Endodermal cell (in vitro differentiated cells): ENCODE measurements around the gene RBP7. TPM values are rescaled to one million over a fixed set of nuclear protein-coding genes. Genes with fewer than 3 reads are reported as not detected.
"Not testable (repeated sequence)": the region's sequence is repeated elsewhere in the genome, so short reads cannot be mapped to it uniquely, and the experiment has no call there.

Experiments
- DNase-seq: peaks from one replicate; pipeline ENCODE4 v3.0.0-alpha.2; 2017
- H3K27ac ChIP-seq: 2 replicates; pipeline ENCODE4 v1.5.1; 2013; ENCODE audit warnings: mild to moderate bottlenecking, low read depth, low read length, moderate library complexity
- H3K27me3 ChIP-seq: 2 replicates; pipeline ENCODE4 v1.6.1; 2013; ENCODE audit warnings: mild to moderate bottlenecking, low read length, moderate library complexity; ENCODE audit not compliant: insufficient read depth, control insufficient read depth, poor library complexity, severe bottlenecking
- H3K36me3 ChIP-seq: 2 replicates; pipeline ENCODE4 v1.7.0; 2013; ENCODE audit warnings: mild to moderate bottlenecking, low read length, moderate library complexity; ENCODE audit not compliant: control insufficient read depth, insufficient read depth
- H3K4me1 ChIP-seq: one replicate; pipeline ENCODE4 v1.7.0; 2013; ENCODE audit warnings: low read length; ENCODE audit not compliant: control insufficient read depth, insufficient read depth
- H3K4me3 ChIP-seq: 2 replicates; pipeline ENCODE4 v1.5.1; 2013; ENCODE audit warnings: mild to moderate bottlenecking, low read length, moderate library complexity
- H3K9ac ChIP-seq: 2 replicates; pipeline ENCODE4 v1.6.1; 2013; ENCODE audit warnings: mild to moderate bottlenecking, low read length, moderate library complexity; ENCODE audit not compliant: poor library complexity, severe bottlenecking; ENCODE audit errors: extremely low read depth
- H3K9me3 ChIP-seq: 2 replicates; pipeline ENCODE4 v1.6.1; 2013; ENCODE audit warnings: mild to moderate bottlenecking, low read length, moderate library complexity; ENCODE audit not compliant: control insufficient read depth
- H3K27ac Mint-ChIP-seq: 2 replicates; pipeline ENCODE4 v1.8.0; 2020; ENCODE audit warnings: mixed read lengths
- H3K27me3 Mint-ChIP-seq: 2 replicates; pipeline ENCODE4 v1.8.0; 2021; ENCODE audit warnings: mild to moderate bottlenecking, mixed read lengths; ENCODE audit not compliant: insufficient read depth
- H3K36me3 Mint-ChIP-seq: 2 replicates; pipeline ENCODE4 v1.8.0; 2020; ENCODE audit warnings: low read depth, mixed read lengths
- H3K4me1 Mint-ChIP-seq: 2 replicates; pipeline ENCODE4 v1.8.0; 2020; ENCODE audit warnings: mixed read lengths
- H3K4me3 Mint-ChIP-seq: 2 replicates; pipeline ENCODE4 v1.8.0; 2020; ENCODE audit warnings: mild to moderate bottlenecking, moderate library complexity, mixed read lengths
- H3K9me3 Mint-ChIP-seq: 2 replicates; pipeline ENCODE4 v1.8.0; 2020; ENCODE audit warnings: mild to moderate bottlenecking, mixed read lengths
- WGBS, 2 experiments: methylation state at CpG; one replicate each; pipeline versions ENCODE4 v1.1.5 to v1.1.7; 2013; ENCODE audit warnings: missing lambda C conversion rate in 2 of 2, mixed read lengths in 1 of 2; ENCODE audit not compliant: insufficient coverage in 1 of 2, insufficient read length in 1 of 2; 5-methylcytosine and 5-hydroxymethylcytosine counted together
- total RNA-seq, 2 donors: library from RNA; stranded (reverse); fragmentation: NEBNext Ultra II Directional in 1 of 2; extraction: Animal tissue kit (Norgen Biotek cat#: 25700) in 1 of 2; gene quantifications; 2 replicates in 1 of 2; 3 replicates in 1 of 2; pipeline ENCODE4 v1.2.1, GENCODE V29; 2021
- TF ChIP-seq, protein P1 (sequence below): fragments of 200-600 bp; sonication (generic); conservative IDR thresholded peaks from 2 replicates; pipeline ENCODE4 v1.5.0; 2021; ENCODE audit warnings: antibody characterized with exemption, mild to moderate bottlenecking

Gene RBP7
- total RNA-seq, 2 donors from 2014 or later, result 0.77 to 2.6 TPM

DNA sequence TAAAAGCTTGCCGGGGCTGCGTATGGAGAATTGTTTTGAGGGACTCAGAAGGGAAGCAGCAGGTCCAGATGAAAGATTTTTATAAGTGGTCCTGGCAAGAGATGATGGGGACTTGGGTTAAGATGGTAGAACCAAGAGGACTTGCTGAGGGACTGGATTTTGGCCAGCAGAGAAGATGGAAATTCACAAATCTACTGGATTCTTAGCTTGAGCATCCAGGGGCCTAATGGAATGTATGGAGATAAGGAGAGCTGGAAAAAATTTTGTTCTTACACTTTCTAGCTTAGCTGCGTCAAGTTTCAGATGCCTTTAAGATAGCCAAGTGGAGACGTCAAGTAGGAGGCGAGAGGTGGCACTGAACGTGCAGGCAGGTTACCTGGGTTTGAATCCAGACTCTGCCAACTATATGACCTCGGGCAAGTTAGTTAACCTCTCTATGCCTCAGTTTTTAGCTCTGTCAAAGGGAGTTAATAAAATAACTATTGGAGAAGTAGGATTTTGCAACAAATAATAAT lies 3.4 kb upstream of the RBP7 start:
- Histone ChIP-seq H3K27me3 (peaks cover 30% of the 10 kb centered on the region), H3K27ac (no peak overlapping the region), H3K36me3 (no peaks in the 10 kb centered on the region), H3K4me1 (no peaks in the 10 kb centered on the region), H3K9me3 (peaks cover 1% of the 10 kb centered on the region), H3K9ac (no peak overlapping the region), H3K4me3 (no peak overlapping the region)
- TF ChIP-seq, protein P1, sequence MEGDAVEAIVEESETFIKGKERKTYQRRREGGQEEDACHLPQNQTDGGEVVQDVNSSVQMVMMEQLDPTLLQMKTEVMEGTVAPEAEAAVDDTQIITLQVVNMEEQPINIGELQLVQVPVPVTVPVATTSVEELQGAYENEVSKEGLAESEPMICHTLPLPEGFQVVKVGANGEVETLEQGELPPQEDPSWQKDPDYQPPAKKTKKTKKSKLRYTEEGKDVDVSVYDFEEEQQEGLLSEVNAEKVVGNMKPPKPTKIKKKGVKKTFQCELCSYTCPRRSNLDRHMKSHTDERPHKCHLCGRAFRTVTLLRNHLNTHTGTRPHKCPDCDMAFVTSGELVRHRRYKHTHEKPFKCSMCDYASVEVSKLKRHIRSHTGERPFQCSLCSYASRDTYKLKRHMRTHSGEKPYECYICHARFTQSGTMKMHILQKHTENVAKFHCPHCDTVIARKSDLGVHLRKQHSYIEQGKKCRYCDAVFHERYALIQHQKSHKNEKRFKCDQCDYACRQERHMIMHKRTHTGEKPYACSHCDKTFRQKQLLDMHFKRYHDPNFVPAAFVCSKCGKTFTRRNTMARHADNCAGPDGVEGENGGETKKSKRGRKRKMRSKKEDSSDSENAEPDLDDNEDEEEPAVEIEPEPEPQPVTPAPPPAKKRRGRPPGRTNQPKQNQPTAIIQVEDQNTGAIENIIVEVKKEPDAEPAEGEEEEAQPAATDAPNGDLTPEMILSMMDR, result no peak
- Mint-ChIP-seq H3K4me3 (no peak overlapping the region), H3K9me3 (no peaks in the 10 kb centered on the region), H3K27me3 (peaks cover 31% of the 10 kb centered on the region), H3K4me1 (peaks cover 5% of the 10 kb centered on the region), H3K27ac (no peak overlapping the region), H3K36me3 (no peaks in the 10 kb centered on the region)
- no peak for DNase-seq
- WGBS, 2 experiments, result 88 to 95% methylated on average over 7 of the region's 7 CpGs

DNA sequence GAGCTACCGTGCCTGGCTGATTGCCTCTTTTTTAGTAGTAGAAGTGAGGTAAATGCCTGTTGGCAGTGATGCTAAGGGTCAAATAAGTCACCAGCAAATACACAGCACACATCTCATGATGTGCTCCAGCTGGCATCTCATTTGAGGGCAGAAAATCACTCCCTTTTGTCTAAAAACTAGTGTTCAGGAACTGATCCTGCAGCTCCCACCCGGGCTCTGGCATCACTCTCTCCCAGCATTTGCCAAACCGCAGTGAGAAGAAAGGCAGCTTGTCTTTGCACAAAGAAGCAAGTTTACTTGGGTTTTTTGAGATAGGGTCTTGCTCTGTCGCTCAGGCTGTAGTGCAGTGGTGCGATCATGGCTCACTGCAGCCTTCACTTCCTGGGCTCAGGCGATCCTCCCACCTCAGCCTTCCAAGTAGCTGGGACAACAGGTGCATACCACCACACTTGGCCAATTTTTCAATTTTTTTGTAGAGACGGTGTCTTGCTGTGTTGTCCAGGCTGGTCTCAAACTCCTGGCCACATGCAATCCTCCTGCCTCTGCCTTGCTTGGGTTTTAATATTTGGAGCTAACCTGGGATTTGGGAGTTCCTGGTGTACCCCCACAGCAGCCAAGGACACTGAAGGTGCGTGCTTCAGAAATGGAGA lies 4.1 kb downstream of the RBP7 start:
- H3K36me3 ChIP-seq, result no peaks in the 10 kb centered on the region
- no peak overlapping the region for H3K27ac ChIP-seq
- TF ChIP-seq, protein P1, result no peak
- Mint-ChIP-seq H3K9me3 (peaks cover 4% of the 10 kb centered on the region), H3K4me3 (no peak overlapping the region), H3K27me3 (peaks cover 38% of the 10 kb centered on the region), H3K27ac (no peak overlapping the region), H3K4me1 (peaks cover 5% of the 10 kb centered on the region), H3K36me3 (no peaks in the 10 kb centered on the region)
- no peak overlapping the region for H3K4me3 ChIP-seq
- peaks cover 6% of the 10 kb centered on the region for H3K9me3 ChIP-seq
- no peaks in the 10 kb centered on the region for H3K4me1 ChIP-seq
- no peak overlapping the region for H3K9ac ChIP-seq
- peaks cover 34% of the 10 kb centered on the region for H3K27me3 ChIP-seq
- 92 to 93% methylated on average over 5 to 8 of the region's 8 CpGs for WGBS, 2 experiments
- no peak for DNase-seq

DNA sequence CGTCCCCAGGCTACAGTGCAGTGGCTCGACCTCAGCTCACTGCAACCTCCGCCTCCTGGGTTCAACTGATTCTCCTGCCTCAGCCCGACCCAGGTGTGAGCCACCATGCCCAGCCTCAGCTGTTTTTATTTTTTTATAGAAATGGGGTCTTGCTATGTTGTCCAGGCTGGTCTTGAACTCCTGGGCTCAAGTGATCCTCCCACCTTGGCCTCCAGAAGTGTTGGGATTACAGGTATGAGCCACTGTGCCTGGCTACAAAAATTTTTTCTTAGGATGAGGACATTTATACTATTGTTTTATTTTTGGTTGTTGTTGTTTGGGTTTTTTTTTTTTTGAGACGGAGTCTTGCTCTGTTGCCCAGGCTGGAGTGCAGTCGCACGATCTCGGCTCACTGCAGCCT lies 8.2 kb downstream of the RBP7 start:
- not testable (repeated sequence) for H3K36me3 ChIP-seq, H3K9me3 ChIP-seq, H3K4me1 ChIP-seq, H3K27me3 Mint-ChIP-seq, H3K27me3 ChIP-seq, H3K36me3 Mint-ChIP-seq, DNase-seq, H3K27ac ChIP-seq, H3K4me3 ChIP-seq, H3K4me3 Mint-ChIP-seq, H3K27ac Mint-ChIP-seq, H3K4me1 Mint-ChIP-seq, H3K9ac ChIP-seq, H3K9me3 Mint-ChIP-seq
- 93 to 96% methylated on average over 8 of the region's 8 CpGs for WGBS, 2 experiments
